ENCODE data around the gene ARMH1. TPM values are rescaled to one million over a fixed set of nuclear protein-coding genes. Genes with fewer than 3 reads are reported as not detected.

Gene ARMH1
- total RNA-seq, 1 donor from 2014 or later, result 15.0 TPM

GRCh38 chr1:44646261-44647110 is 28.0 kb upstream of the ARMH1 start:
- Mint-ChIP-seq H3K4me1 (ENCODE audit: low read depth) (peaks cover 23% of the 10 kb centered on the region), H3K27ac (no peak overlapping the region), H3K4me3 (ENCODE audit: low read depth) (no peak overlapping the region), H3K9me3 (ENCODE audit: low read depth) (no peaks in the 10 kb centered on the region), H3K27me3 (no peaks in the 10 kb centered on the region), H3K36me3 (ENCODE audit: insufficient read depth) (peaks cover 21% of the 10 kb centered on the region)
- no peak for TF ChIP-seq CTCF (IDR thresholded peaks at IDR 0.05; ENCODE audit: unreplicated experiment)
- no peak for DNase-seq (ENCODE audit: low spot score, unreplicated experiment)

GRCh38 chr1:44647896-44648295 is 26.6 kb upstream of the ARMH1 start:
- H3K36me3 Mint-ChIP-seq (ENCODE audit: insufficient read depth), result peaks cover 16% of the 10 kb centered on the region
- H3K27me3 Mint-ChIP-seq, result no peaks in the 10 kb centered on the region
- DNase-seq (ENCODE audit: low spot score, unreplicated experiment), result no peak
- H3K27ac Mint-ChIP-seq, result no peak overlapping the region
- H3K4me1 Mint-ChIP-seq (ENCODE audit: low read depth), result peaks cover 16% of the 10 kb centered on the region
- no peak overlapping the region for H3K4me3 Mint-ChIP-seq (ENCODE audit: low read depth)
- no peak for TF ChIP-seq CTCF (IDR thresholded peaks at IDR 0.05; ENCODE audit: unreplicated experiment)
- no peaks in the 10 kb centered on the region for H3K9me3 Mint-ChIP-seq (ENCODE audit: low read depth)

GRCh38 chr1:44648529-44649250 is 25.8 kb upstream of the ARMH1 start:
- H3K27ac Mint-ChIP-seq, result no peak overlapping the region
- DNase-seq (ENCODE audit: low spot score, unreplicated experiment), result no peak
- no peaks in the 10 kb centered on the region for H3K9me3 Mint-ChIP-seq (ENCODE audit: low read depth)
- H3K36me3 Mint-ChIP-seq (ENCODE audit: insufficient read depth), result peaks cover 12% of the 10 kb centered on the region
- no peak for TF ChIP-seq CTCF (IDR thresholded peaks at IDR 0.05; ENCODE audit: unreplicated experiment)
- peaks cover 10% of the 10 kb centered on the region for H3K4me1 Mint-ChIP-seq (ENCODE audit: low read depth)
- no peak overlapping the region for H3K4me3 Mint-ChIP-seq (ENCODE audit: low read depth)
- H3K27me3 Mint-ChIP-seq, result no peaks in the 10 kb centered on the region

DNA sequence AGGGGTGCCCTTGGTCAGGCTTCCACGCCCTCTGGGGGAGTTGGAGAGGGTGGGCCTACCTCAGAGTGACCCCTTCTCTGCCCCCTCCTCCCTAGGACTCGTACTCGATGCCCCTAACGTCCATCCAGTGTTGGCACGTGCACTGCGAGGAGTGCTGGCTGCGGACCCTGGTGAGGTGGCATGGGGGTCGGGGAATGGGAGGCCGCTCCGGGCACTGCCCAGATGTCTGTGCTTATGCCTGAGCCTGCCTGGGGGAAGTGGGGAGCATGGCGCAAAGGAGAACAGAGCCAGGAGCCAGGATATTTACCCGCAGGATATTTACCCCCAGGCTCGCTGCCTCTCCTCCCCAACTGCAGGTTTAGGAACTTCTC is 24.7 kb upstream of the ARMH1 start:
- no peaks in the 10 kb centered on the region for H3K9me3 Mint-ChIP-seq (ENCODE audit: low read depth)
- no peak overlapping the region for H3K4me3 Mint-ChIP-seq (ENCODE audit: low read depth)
- no peaks in the 10 kb centered on the region for H3K27me3 Mint-ChIP-seq
- no peak for DNase-seq (ENCODE audit: low spot score, unreplicated experiment)
- peaks cover 6% of the 10 kb centered on the region for H3K4me1 Mint-ChIP-seq (ENCODE audit: low read depth)
- no peak overlapping the region for H3K27ac Mint-ChIP-seq
- no peak for TF ChIP-seq CTCF (IDR thresholded peaks at IDR 0.05; ENCODE audit: unreplicated experiment)
- peaks cover 12% of the 10 kb centered on the region for H3K36me3 Mint-ChIP-seq (ENCODE audit: insufficient read depth)

DNA sequence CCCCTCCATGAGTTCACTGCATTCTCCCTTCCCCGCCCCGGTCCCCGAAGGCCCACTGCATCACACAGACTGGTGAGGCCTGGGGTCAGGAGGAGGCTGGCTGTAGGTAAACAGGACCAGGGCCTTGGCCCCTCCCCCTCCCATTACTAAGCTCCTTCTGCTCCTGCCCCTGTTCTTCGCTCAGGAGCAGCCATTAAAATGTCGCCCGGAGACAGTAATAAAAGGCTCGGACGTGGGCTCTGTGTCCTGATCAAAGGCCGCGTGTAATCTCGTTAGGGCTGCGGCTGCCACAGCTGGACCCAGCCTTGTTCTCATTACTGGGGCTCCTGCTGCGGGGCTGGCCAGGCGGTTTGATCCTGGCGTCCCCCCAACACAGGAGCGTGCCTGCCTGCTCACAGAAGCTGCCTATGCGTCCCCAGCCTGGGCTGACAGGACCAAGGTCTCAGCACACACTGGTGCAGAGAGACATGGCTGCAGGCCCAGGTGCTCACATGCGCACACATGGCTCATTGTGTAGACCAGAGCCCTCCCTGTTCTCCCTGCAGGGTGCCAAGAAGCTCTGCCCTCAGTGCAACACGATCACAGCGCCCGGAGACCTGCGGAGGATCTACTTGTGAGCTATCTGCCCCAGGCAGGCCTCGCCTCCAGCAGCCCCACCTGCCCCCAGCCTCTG is 24.2 kb upstream of the ARMH1 start:
- H3K4me3 Mint-ChIP-seq (ENCODE audit: low read depth), result no peak overlapping the region
- TF ChIP-seq CTCF (IDR thresholded peaks at IDR 0.05; ENCODE audit: unreplicated experiment), result no peak
- DNase-seq (ENCODE audit: low spot score, unreplicated experiment), result no peak
- H3K27ac Mint-ChIP-seq, result no peak overlapping the region
- no peaks in the 10 kb centered on the region for H3K27me3 Mint-ChIP-seq
- H3K4me1 Mint-ChIP-seq (ENCODE audit: low read depth), result peaks cover 6% of the 10 kb centered on the region
- peaks cover 10% of the 10 kb centered on the region for H3K36me3 Mint-ChIP-seq (ENCODE audit: insufficient read depth)
- H3K9me3 Mint-ChIP-seq (ENCODE audit: low read depth), result no peaks in the 10 kb centered on the region
